HT1080 (cell line): ENCODE measurements around the gene CHRNA4. TPM values are rescaled to one million over a fixed set of nuclear protein-coding genes. Genes with fewer than 3 reads are reported as not detected.
"Not testable (repeated sequence)": the region's sequence is repeated elsewhere in the genome, so short reads cannot be mapped to it uniquely, and the experiment has no call there.

Source experiments
- DNase-seq: peaks from one replicate; pipeline ENCODE4 v3.0.0-alpha.2; 2015; ENCODE audit warnings: low read depth
- total RNA-seq: library from RNA; depleted of rRNA; stranded (reverse); fragments of >200 nt; shearing (Covaris generic); gene quantifications from 2 replicates; pipeline ENCODE4 v1.2.3, GENCODE V29; 2014

Gene CHRNA4
- total RNA-seq, 1 experiment from 2014 or later, result not detected

GRCh38 chr20:63311186-63311832 is 49.8 kb downstream of the CHRNA4 start:
- no peak for DNase-seq

- no peak for DNase-seq
Observed at GRCh38 chr20:63310265-63310991, 50.7 kb downstream of the CHRNA4 start.

GRCh38 chr20:63309261-63310071 is 51.7 kb downstream of the CHRNA4 start:
- DNase-seq, result no peak

GRCh38 chr20:63308218-63308911 is 52.8 kb downstream of the CHRNA4 start:
- no peak for DNase-seq

- no peak for DNase-seq
Observed at GRCh38 chr20:63307538-63308217, 53.5 kb downstream of the CHRNA4 start.

GRCh38 chr20:63306673-63307537 is 54.2 kb downstream of the CHRNA4 start:
- DNase-seq, result no peak

GRCh38 chr20:63305933-63306672 is 55.0 kb downstream of the CHRNA4 start:
- not testable (repeated sequence) for DNase-seq

GRCh38 chr20:63305393-63305792 is 55.8 kb downstream of the CHRNA4 start:
- no peak for DNase-seq

- no peak for DNase-seq
Observed at GRCh38 chr20:63303095-63303666, 58.0 kb downstream of the CHRNA4 start.

GRCh38 chr20:63301671-63302070 is 59.5 kb downstream of the CHRNA4 start:
- no peak for DNase-seq

- no peak for DNase-seq
Observed at GRCh38 chr20:63298731-63299312, 62.3 kb downstream of the CHRNA4 start.

GRCh38 chr20:63297796-63298572 is 63.2 kb downstream of the CHRNA4 start:
- no peak for DNase-seq

GRCh38 chr20:63297371-63297781 is 63.8 kb downstream of the CHRNA4 start:
- DNase-seq, result no peak

GRCh38 chr20:63296531-63297299 is 64.4 kb downstream of the CHRNA4 start:
- no peak for DNase-seq

GRCh38 chr20:63295846-63296245 is 65.3 kb downstream of the CHRNA4 start:
- DNase-seq, result no peak

- DNase-seq, result no peak
Observed at GRCh38 chr20:63295422-63295821, 65.7 kb downstream of the CHRNA4 start.

- no peak for DNase-seq
Observed at GRCh38 chr20:63295018-63295417, 66.1 kb downstream of the CHRNA4 start.
